ENCODE data around the gene CRPPA. TPM values are rescaled to one million over a fixed set of nuclear protein-coding genes. Genes with fewer than 3 reads are reported as not detected.

CRPPA gene
- 10 to 100 TPM in 1 of 5 donors, 1 to 10 TPM in 1, under 1 TPM in 3; 0.29 to 11.0 (median 0.89) TPM for total RNA-seq
- 1 to 10 TPM in 1 of 3 donors, under 1 TPM in 2; 0.28 to 3.5 (median 0.75) TPM for polyA plus RNA-seq
- long read RNA-seq, donor 1, result 0 reads
- long read RNA-seq, donor 2, result 0 reads
- long read RNA-seq, donor 3, result 0 reads
- long read RNA-seq, donor 4, result 0 reads
- long read RNA-seq, donor 5, result 0 reads
- long read RNA-seq, donor 6, result 0 reads
- long read RNA-seq, donor 7, result 0 reads
- long read RNA-seq, donor 8, result 0 reads
- long read RNA-seq, donor 9, result 0 reads
- long read RNA-seq, donor 10, result 0 reads

DNA sequence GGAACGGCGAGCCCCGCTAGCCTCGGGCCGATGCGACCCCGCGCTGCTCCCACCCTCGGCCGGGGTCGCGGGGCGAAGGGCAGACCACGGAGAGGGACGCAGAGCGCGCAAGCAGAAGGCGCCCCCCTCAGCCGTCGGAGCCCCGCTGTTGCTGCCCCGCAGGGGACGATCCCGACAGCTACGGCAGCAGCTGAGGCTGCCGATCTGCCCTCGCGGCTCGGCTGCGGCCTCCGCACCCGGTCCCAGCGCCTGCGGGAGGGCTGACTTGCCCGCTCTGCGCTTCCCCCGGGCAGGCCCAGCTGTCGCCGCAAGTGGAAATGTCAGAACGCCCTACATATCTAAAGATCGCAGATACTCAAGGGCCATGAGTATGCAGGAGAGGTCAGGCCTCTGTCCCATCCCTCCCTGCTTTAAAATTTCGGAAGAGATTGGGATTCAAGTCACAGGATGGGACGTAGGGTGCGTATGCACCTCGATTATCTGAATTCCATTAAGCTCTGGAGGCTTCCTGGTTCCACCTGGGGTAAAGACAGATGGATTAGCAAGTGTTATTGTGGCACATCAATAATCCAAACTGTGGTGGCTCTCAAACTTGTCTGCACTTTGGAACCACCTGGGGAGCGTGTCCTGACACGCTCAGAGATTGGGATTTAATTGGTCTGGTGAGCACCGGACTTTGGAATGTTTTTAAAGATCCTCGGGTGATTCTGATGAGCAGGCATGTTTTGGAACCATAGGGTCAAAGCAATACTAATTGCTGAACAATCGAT lies at the start of gene CRPPA:
Gene CRPPA (minus strand): TSS at position 206 of the 770 bp plus-strand sequence. CDS start 216 bp downstream, outside the sequence.
- Histone ChIP-seq H3K27me3 (no peaks in the 10 kb centered on the region), H3K4me1 (peaks cover 20 to 36% (median 24%) of the 10 kb centered on the region in 4 donors), H3K36me3 (no peaks in the 10 kb centered on the region), H3K27ac (peak within 1 kb of the TSS; percentile 92 to 99 (median 97)), H3K4me3 (peak within 1 kb of the TSS; percentile 60 to 70 (median 67)), H3K9me3 (no peaks in the 10 kb centered on the region)
- TF ChIP-seq, protein P1, sequence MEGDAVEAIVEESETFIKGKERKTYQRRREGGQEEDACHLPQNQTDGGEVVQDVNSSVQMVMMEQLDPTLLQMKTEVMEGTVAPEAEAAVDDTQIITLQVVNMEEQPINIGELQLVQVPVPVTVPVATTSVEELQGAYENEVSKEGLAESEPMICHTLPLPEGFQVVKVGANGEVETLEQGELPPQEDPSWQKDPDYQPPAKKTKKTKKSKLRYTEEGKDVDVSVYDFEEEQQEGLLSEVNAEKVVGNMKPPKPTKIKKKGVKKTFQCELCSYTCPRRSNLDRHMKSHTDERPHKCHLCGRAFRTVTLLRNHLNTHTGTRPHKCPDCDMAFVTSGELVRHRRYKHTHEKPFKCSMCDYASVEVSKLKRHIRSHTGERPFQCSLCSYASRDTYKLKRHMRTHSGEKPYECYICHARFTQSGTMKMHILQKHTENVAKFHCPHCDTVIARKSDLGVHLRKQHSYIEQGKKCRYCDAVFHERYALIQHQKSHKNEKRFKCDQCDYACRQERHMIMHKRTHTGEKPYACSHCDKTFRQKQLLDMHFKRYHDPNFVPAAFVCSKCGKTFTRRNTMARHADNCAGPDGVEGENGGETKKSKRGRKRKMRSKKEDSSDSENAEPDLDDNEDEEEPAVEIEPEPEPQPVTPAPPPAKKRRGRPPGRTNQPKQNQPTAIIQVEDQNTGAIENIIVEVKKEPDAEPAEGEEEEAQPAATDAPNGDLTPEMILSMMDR (IDR thresholded peaks at IDR 0.05), result no peak
- TF ChIP-seq EP300 (IDR thresholded peaks at IDR 0.05) (no peak), POLR2AphosphoS5 (IDR thresholded peaks at IDR 0.05) (peak in 1 of 3 donors; percentile 35), POLR2A (IDR thresholded peaks at IDR 0.05) (no peak)
- DNase-seq, result peak in 1 of 2 donors; percentile 77
- 8 to 13% (median 10%) methylated on average over 22 to 50 of the region's 50 CpGs for WGBS, 5 donors
- intact Hi-C loops (cut with DNase I; ENCODE audit: low total_unique reads), result no loop called here

DNA sequence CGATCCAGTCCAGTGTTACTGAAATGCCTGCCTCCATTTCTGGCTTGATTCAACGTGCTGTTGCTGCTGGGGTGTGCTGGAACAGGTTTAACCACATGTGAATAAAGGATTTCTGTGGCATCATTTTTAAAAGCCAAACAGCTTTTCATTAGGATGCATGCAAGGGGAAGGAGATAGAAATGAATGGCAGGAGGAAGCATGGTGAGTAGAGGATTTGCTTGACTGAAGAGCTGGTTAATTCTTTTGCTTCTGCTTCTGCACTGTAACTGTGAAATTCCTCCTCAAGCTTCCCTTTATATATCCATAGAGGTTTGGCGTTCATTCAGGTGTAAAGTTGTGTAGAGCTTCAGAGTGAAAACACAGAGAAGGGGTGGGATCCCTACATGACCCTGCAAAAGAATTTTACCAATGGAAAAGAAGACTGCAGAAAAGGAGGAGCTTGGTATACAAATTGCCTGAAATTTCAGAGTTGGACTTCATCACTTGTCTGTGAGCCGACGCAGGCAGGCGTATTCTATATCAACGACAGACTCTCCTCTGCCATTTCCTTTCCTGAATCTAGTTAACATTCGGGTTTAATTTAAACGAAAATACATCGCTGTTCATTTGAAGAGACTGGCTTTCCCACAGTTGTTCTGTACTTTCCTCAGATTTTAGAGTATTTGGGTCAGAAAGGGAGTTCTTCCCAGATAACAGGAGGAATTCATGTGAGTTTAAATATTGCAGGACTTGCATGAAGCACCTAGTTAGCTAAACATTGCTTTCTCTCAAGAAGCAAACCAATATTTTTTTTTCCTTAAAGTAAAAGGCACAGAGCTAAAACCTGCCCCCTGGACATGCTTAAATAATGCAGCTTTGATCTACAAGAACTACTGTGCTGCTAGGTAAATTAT lies 44.4 kb upstream of the CRPPA start, which contains the start of gene SOSTDC1:
Gene SOSTDC1 (minus strand): TSS at position 270 of the 893 bp plus-strand sequence. CDS start 70 bp downstream, at position 200.
- intact Hi-C loops (cut with DNase I; ENCODE audit: low total_unique reads), result no loop called here
- WGBS, 5 donors, result 7 to 13% (median 9%) methylated on average over 10 of the region's 10 CpGs
- TF ChIP-seq EP300 (IDR thresholded peaks at IDR 0.05) (no peak), POLR2AphosphoS5 (IDR thresholded peaks at IDR 0.05) (no peak), POLR2A (IDR thresholded peaks at IDR 0.05) (no peak)
- TF ChIP-seq, protein P1 (IDR thresholded peaks at IDR 0.05), result no peak
- H3K9me3 ChIP-seq, result no peaks in the 10 kb centered on the region
- DNase-seq, result peak in 1 of 2 donors; percentile 74
- peaks cover 0 to 24% (median 2%) of the 10 kb centered on the region in 4 donors for H3K4me1 ChIP-seq
- H3K27ac ChIP-seq, result peak within 1 kb of the TSS; percentile 11 to 72 (median 38)
- H3K4me3 ChIP-seq, result peak within 1 kb of the TSS; percentile 0 to 34 (median 29)
- no peaks in the 10 kb centered on the region for H3K27me3 ChIP-seq
- no peaks in the 10 kb centered on the region for H3K36me3 ChIP-seq

DNA sequence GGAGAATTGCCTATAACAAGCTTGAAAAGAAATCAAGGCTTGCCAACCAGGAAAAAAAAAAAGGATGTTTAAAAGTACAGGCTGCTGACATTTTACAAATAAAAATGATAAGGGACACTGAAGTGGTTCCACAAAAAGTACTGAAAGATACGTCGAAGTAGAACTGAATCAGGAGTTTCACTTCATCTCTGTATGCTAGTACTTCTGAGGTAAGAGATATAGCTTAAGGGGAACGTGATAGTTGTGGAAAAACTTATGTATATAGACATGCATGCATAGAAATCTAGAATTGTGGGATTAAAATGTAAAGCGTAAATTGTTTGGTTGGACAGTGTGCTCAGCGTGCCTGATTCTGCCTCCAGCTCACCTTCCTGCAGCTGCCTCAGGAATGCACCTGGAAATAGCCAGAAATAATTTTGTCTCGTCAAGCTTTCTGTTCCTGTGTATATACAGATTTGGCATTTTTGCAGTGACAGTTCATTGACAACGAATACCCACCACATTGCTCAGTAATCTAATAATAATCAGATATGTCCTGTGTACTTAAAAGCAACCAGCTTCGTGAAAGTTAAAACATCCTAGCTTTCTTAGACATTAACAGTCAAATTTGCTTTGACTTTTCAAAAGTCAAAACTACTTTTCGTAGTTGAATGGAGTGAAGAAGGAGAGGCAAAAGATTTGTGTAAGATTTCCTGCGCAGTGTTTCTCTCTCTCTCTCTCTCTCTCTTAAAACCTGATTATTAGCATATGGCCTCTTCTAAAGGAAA lies 42.8 kb upstream of the CRPPA start:
- H3K27ac ChIP-seq, result peak overlapping the region in 2 of 5 donors; percentile 38 to 71
- H3K27me3 ChIP-seq, result no peaks in the 10 kb centered on the region
- TF ChIP-seq POLR2A (IDR thresholded peaks at IDR 0.05) (no peak), EP300 (IDR thresholded peaks at IDR 0.05) (no peak), POLR2AphosphoS5 (IDR thresholded peaks at IDR 0.05) (no peak)
- TF ChIP-seq, protein P1 (IDR thresholded peaks at IDR 0.05), result no peak
- intact Hi-C loops (cut with DNase I; ENCODE audit: low total_unique reads), result no loop called here
- H3K4me3 ChIP-seq, result peak overlapping the region; percentile 22 to 34 (median 29)
- H3K36me3 ChIP-seq, result no peaks in the 10 kb centered on the region
- peaks cover 0 to 24% (median 2%) of the 10 kb centered on the region in 4 donors for H3K4me1 ChIP-seq
- H3K9me3 ChIP-seq, result no peaks in the 10 kb centered on the region
- 18 to 32% (median 27%) methylated on average over 10 of the region's 10 CpGs for WGBS, 5 donors
- DNase-seq, result peak in 1 of 2 donors; percentile 12
